SH-SY5Y (cell line): ENCODE measurements around the gene GLRA3.

ENCODE experiments used
- GATA2 ChIP-seq: IDR thresholded peaks from 2 replicates; pipeline ENCODE4 v1.6.1; 2011; ENCODE audit warnings: mild to moderate bottlenecking, low read depth, low read length
- GATA3 ChIP-seq: IDR thresholded peaks from 2 replicates; pipeline ENCODE4 v1.6.1; 2011; ENCODE audit warnings: low read depth, mild to moderate bottlenecking, low read length, moderate library complexity

DNA sequence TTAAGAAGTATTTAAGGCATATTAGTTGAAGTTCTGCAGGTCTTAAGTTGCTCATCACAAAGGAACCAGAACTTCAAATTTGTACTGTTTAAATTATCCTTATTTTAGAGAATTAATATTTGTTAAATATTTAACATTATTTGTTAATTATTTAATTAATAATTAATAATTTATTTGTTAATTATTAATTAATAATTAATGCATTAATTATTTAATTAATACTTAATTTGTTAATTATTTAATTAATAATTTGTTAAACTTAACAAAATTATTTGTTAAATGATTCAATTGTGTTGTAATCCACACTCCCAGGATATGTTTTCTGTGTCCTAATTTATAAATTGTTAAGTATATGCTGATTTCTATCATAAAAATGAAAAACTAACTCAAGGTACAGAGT, 129.4 kb downstream of the GLRA3 start:
- no peak for TF ChIP-seq GATA3
- TF ChIP-seq GATA2: no peak
